NCI-H2081 (cell line): Measurements from ENCODE around the gene ZBTB7A.

Experiments
- DNase-seq, 2 experiments: peaks; one replicate each; lab custom pipeline; 2025; lab: John Stamatoyannopoulos, UW

ZBTB7A gene

GRCh38 chr19:4035582-4035981 lies 31.1 kb downstream of the ZBTB7A start:
- no peak for DNase-seq

- DNase-seq = no peak
Measured at GRCh38 chr19:4035018-4035566, 31.6 kb downstream of the ZBTB7A start.

- no peak for DNase-seq
Measured at GRCh38 chr19:4034048-4035017, 32.4 kb downstream of the ZBTB7A start.

GRCh38 chr19:4033028-4033956 lies 33.4 kb downstream of the ZBTB7A start:
- no peak for DNase-seq

GRCh38 chr19:4032436-4032835 lies 34.3 kb downstream of the ZBTB7A start:
- DNase-seq = peak in 1 of 2 experiments; percentile 24

GRCh38 chr19:4031420-4031819 lies 35.3 kb downstream of the ZBTB7A start:
- no peak for DNase-seq

GRCh38 chr19:4030981-4031380 lies 35.7 kb downstream of the ZBTB7A start:
- DNase-seq = no peak

- DNase-seq = no peak
Measured at GRCh38 chr19:4030552-4030951, 36.1 kb downstream of the ZBTB7A start.

GRCh38 chr19:4029247-4029614 lies 37.5 kb downstream of the ZBTB7A start:
- no peak for DNase-seq

GRCh38 chr19:4028334-4029246 lies 38.1 kb downstream of the ZBTB7A start:
- no peak for DNase-seq

- DNase-seq = no peak
Measured at GRCh38 chr19:4027146-4027545, 39.6 kb downstream of the ZBTB7A start.

- no peak for DNase-seq
Measured at GRCh38 chr19:4025317-4025716, 41.4 kb downstream of the ZBTB7A start.

GRCh38 chr19:4023600-4024398 lies 42.9 kb downstream of the ZBTB7A start:
- no peak for DNase-seq

GRCh38 chr19:4019578-4019977 lies 47.1 kb downstream of the ZBTB7A start:
- no peak for DNase-seq

GRCh38 chr19:4018775-4019504 lies 47.8 kb downstream of the ZBTB7A start:
- DNase-seq = no peak

- DNase-seq = no peak
Measured at GRCh38 chr19:4018140-4018613, 48.5 kb downstream of the ZBTB7A start.

- no peak for DNase-seq
Measured at GRCh38 chr19:4016903-4017638, 49.6 kb downstream of the ZBTB7A start.

GRCh38 chr19:4016486-4016885 lies 50.2 kb downstream of the ZBTB7A start:
- DNase-seq = no peak
